ENCODE measurements around the gene ASB15.

ASB15 gene

DNA sequence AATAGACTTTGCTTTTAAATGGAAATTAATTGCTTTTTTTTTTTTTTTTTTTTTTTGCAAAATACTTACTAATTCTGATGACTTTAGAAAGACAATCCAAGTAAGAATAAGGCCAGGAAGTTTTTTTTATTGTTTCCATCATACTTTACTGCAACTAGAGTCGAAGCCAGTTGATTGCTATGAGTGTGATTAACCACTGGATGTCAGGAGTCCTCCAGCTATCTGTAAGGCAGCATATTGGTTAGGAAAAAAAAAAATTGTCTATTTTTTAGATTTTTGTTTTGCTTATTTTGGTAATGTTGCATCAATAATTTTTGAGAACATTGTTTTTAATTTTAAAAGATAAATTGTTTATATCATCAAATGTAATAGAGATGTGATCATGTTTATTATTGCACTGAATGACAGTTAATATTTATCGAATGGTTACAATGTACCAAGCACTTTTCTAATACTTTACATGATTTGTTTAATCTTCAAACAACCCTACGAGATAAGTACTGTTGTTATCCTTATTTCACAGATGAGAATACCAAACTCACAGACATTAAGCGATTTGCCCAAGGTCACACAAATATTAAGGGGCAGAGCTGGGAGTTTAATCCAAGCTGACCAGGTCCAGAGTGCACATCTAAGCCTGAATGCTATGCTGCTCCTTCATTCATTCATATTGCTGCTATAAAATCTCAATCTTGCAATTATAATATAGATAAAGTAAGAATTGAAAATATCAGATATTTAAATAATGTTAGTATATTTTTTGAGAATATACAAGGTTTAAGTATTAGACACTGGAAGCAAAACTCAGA, 34.1 kb downstream of the ASB15 start:
- no peak for DNase-seq (ENCODE audit: low read depth, low spot score)

DNA sequence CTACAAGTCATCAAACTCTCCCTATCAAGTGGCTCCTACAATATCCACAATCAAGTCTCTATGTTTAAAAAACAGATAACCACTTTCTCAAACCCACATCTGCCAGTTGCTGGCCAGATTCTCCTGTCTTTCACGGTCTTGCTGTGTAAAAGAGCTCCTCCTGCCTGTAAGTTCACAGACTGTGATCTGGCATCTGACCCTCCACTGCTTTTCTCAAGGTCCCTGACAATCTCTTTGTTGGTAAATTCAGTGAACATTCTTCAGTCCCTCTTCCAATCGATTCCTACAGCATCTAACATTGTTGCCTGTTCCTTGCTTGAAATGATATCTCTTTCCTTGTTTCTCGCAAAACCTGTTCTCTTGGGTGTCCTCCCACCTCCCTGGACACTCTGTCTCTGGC, 35.6 kb downstream of the ASB15 start:
- DNase-seq (ENCODE audit: low read depth, low spot score) = no peak

DNA sequence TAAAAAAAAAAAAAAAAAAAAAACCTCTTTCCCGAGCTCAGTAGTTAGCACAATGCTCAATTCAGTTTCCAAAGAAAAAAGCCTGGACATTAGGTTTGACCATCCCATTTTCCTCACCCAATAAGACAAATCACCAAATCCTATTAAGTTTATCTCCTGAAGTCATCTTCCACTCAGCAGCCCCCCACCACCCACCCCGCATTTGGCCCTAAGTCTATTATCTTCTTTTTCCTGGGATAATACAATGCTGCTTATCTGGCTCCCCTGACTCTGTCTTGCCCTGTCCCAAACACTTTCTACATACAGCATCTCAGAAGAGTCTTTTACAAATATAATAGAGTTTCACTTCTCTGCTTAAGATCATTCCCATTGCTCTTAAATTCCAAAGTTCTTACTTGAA, 36.3 kb downstream of the ASB15 start:
- DNase-seq (ENCODE audit: low read depth, low spot score) = no peak

DNA sequence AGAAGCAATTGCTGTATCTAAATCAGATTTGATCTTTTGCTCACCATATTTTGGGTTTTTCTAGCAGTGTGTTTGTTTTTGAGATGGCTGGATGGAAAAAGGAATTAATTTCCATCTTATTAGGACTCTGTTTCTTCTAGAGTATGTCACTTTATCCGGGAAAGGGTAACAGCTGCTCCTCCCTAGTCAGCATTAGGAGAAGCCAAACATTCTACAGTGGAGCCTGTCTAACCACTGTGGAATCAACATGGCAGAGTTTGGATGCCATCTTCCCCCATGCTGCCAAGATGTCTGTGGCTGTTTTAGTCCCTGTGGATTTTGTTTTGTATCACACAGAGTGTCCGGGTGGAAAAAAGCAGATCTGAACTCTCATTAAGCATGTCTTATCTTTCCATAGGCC, 38.0 kb downstream of the ASB15 start:
- DNase-seq (ENCODE audit: low read depth, low spot score) = no peak

DNA sequence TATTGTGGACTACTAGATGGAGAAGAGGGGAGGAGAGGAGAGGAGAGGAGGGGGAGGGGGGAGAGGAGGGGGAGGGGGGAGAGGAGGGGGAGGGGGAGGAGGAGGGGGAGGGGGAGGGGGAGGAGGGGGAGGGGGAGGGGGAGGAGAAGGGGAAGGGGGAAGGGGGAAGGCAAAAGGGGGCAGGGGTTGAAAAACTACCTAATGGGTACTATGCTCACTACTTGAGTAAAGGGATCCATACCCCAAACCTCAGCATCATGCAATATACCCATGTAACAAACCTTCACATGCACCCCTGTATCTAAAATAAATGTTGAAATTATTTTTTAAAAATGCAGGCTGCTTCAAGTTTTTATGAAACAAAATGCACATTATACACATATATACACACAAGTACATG, 39.0 kb downstream of the ASB15 start:
- DNase-seq (ENCODE audit: low read depth, low spot score) = no peak

DNA sequence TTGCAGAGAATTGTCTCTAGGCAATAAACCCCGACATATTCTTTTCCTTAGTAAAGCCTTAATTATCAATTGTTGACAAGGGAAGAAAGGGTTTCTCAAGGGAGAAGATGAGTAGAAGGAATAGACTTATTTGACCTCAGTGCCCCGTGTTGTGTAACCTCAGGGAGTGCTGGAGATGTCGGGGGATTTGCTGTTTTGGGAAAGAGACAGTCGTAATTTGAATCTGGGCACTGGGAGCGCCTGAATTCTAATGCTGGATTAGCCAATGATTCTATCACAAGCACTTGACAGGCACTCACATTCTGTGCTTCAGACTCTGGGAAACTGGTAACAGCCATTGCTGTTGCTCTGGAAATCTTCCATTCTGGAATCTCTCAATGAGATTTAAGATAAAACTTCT, 40.3 kb downstream of the ASB15 start:
- DNase-seq (ENCODE audit: low read depth, low spot score) = no peak

DNA sequence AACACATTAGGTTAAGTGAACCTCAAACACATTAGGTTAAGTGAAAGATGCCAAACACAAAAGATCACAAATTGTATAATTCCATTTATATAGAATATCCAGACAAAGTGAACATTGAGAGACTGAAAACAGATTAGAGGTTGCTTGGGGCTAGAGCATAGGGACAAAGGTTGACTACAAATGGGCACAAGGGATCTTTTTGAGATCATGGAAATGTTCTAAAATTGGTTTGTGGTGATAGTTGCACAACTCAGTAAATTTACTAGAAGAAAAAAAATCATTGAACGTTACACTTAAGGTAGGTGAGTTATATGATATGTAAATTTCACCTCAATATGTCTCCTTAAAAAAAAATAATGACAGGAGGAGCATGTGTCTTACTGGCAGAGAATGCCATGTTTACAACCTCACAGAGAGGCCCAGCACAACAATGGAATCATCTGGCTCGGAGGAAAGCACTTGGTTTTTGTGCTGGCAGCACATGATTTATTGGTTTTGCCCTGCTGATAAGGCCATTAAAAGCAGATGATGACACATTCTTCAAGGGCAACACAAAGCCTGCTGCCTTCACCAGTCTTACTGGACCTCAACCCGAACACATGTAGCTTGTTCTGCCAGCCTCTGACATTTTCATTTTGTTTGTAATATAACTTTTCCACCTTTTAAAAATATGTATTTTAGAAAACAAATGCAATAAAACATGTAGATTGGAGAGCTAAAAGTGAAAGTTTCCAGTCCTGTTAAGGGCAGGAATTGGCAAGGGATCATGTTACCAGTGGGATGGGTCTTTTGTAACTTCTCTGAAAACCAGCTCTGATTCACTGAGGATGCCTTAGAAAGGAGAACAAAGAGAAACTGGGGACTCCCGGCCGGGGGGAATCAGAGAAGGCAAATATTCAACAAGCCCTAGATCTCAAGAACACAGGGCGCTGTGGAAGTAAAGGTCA, 42.1 kb downstream of the ASB15 start:
- DNase-seq (ENCODE audit: low read depth, low spot score) = no peak

DNA sequence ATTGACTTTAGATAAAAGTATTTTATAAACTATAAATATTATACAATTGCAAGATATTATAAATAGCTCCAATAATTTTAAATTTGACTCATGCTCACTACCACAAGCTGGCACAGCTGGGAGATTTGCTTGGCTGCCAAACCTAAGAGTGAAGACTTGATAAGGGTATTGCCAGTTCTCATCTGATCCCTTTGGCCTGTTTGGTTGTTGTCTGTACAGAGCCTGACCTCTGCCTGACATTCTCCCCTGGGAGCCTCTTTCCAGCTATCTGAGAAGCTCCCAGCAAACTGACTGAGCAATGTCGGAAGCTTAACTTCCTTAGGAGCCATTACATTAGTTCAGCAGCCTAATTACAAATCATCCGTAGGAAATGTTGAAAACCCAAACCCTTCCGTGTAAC, 43.9 kb downstream of the ASB15 start:
- no peak for DNase-seq (ENCODE audit: low read depth, low spot score)

DNA sequence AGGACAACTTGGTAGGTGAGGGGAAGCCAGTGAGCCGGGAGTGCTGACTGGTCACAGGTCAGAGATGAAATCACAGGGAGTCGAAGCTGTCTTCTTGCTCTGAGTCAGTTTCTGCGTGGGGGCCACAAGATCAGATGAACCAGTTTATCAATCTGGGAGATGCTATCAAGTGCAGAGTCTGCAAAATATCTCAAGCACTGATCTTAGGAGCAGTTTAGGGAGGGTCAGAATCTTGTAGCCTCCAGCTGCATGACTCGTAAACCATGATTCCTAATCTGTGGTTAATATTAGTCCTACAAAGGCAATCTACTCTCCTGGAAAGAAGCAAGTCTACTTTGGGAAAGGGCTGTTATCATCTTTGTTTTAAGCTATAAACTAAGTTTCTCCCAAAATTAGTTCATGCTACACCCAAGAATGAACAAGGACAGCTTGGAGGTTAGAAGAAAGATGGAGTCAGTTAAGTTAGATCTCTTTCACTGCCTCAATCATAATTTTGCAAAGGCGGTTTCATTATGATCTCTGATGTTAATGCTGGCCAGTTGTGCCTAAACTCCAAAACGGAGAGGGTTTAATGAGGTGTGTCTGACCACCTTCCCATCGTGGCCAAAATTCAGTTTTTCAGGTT, 45.6 kb downstream of the ASB15 start:
- no peak for DNase-seq (ENCODE audit: low read depth, low spot score)

DNA sequence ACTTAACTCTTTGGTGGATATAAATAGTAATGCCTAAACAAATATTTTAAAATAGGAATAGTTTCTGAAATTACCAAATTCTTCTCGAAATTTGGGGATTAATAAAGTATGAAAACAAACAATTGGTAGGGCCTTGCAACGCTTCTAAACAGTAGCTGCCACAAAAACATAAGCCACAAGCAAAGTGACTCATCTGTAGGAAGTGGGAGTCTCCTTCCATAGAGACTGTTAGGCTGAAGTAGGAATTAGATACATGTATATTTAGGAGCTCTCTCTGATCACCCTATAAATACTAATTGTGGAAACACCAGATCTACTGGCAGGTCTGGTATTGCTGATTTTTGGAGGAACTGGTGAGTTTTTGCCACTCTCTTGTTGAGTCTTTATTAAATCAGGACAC, 48.3 kb downstream of the ASB15 start:
- no peak for DNase-seq (ENCODE audit: low read depth, low spot score)

DNA sequence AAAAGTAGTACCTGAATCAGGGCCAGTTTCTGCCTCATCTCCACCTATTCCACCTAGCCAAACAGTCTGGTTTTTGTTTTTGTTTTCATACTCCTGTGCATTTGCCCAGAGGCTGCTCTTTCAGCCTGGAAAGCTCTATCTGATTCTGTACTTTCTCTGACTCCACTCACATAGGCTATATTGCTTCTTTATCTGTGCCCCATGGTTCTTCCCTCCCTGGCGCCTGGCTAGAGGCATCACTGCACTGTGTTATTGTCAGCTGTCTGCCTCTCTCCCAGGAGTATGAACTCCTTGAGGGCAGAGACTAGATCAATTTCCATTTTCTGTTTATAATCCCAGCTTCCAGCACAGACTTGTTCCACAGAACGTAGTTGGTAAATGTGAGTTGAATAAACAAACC, 49.0 kb downstream of the ASB15 start:
- DNase-seq (ENCODE audit: low read depth, low spot score) = no peak

DNA sequence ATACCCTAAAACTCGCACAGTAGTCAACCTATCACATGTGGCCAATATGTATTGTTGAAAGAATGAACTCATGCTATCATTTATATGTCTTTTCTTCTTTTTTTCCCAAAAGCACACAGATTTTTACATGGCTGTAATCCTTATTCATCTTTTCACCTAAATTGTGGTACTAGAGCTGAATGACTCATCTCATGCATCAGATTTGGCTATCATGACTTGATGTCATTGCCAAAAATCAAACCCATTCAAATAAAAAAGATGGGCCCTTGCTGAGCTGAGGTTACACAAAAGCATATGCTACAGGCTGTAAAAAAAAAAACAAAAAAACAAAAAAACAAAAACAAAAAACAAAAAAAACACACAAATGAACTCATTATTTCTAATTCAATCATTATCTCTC, 50.8 kb downstream of the ASB15 start:
- no peak for DNase-seq (ENCODE audit: low read depth, low spot score)

DNA sequence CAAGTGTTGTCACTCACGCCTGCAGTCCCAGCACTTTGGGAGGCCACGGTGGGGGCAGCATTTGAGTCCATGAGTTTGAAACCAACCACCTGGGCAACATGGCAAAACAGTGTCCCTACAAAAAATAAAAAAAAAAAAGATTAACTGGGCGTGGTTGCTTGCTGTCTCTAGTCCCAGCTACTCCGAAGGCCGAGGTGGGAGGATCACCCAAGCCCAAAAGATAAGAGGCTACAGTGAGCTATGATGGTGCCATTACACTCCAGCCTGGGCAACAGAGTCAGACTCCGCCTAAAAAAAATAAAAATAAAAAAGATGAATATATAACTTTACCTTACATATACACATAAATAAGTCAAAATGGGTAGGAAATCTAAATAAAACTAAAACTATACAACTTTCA, 51.5 kb downstream of the ASB15 start:
- DNase-seq (ENCODE audit: low read depth, low spot score) = no peak

DNA sequence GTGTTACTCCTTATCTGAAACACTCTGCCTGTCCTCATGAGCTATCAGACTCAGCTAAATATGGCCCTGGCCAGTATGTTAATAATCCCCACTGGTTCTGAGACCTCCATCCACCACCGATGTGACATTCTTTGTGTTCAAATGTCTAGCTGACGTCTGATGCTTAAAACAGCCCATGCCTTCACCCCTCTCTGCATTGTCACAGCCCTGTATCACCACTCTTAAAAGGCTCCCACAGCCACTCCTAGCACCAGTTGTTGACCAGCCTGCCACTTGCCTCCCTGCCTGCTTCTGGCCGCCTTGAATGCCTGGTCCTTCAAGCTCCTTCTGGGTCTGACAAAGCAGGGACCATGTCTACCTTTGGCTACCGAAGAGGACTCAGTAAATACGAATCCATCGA, 54.0 kb downstream of the ASB15 start, which contains the start of gene LMOD2:
Gene LMOD2 (plus strand): TSS at position 253 of the 400 bp plus-strand sequence. CDS start 98 bp downstream, at position 351.
- DNase-seq (ENCODE audit: low read depth, low spot score) = no peak

DNA sequence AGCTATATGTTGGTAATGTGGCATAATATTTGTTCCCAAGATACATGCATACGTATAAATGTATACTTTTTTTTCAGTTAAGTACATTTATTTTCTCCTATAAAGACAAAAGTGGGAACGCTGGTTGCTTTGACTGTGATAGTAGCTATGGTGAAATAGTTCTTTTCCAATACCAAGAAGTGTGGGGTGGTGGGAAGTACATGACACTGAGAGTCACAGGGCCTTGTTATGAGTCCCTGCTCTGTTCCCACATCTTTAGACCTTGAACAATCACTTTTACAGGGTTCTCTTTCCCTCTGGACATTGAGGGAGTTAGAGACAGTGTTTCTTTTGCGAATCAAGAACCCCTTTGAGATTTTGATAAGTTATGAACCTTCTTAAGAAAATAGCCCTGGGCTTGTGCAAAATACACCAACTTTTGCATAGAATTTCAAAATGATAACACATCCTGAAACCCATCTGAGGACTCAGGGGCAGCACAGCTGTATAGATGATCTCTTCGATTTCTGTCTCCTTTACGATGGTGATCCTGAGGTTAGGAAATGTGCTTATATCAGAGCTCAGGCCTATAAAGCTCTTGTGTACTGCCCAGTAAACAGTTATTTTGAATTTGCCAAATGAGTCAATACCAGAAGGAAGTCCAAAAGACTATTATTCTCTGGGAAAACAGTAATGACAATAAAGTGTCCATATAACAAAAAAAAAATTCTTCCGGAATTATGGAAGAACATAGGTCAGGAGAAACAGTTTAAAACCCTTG, 55.1 kb downstream of the ASB15 start:
- DNase-seq (ENCODE audit: low read depth, low spot score) = no peak

DNA sequence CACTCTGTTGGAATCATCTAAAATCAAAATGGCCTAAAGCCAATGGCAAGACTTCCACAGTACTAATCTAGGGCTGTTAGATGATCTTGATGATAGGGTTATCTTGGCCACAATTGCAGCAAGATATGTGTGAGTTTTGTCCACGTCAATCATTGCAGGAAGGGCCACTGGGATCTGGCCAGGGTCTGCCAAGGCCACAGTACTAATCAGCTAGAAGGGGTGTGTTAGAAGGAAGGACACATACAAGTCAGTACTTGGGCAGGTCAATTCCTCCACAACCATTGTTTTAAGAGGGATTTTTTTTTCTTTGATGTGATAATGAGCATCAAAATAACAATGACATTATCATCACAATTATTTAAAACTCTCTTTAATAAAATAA, 55.7 kb downstream of the ASB15 start:
- no peak for DNase-seq (ENCODE audit: low read depth, low spot score)

DNA sequence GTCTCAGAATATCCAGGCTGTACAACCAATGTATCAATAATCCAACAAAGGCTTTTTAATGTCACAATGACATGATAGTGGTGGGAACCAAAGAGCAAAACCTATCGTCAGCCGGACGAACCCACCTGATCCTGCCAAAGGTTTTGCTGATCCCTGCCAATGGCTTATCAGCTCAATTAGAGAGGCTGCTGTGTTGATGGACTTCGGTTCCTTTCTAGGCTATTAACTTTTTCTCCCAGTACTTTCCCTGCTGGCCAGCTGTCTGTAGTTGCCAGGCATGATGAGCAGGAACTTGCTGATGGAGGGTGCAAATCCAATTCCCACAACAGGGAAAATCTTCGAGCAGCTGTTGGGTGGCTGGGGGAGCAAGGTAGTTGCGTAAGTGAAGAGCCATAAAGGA, 56.4 kb downstream of the ASB15 start:
- no peak for DNase-seq (ENCODE audit: low read depth, low spot score)

DNA sequence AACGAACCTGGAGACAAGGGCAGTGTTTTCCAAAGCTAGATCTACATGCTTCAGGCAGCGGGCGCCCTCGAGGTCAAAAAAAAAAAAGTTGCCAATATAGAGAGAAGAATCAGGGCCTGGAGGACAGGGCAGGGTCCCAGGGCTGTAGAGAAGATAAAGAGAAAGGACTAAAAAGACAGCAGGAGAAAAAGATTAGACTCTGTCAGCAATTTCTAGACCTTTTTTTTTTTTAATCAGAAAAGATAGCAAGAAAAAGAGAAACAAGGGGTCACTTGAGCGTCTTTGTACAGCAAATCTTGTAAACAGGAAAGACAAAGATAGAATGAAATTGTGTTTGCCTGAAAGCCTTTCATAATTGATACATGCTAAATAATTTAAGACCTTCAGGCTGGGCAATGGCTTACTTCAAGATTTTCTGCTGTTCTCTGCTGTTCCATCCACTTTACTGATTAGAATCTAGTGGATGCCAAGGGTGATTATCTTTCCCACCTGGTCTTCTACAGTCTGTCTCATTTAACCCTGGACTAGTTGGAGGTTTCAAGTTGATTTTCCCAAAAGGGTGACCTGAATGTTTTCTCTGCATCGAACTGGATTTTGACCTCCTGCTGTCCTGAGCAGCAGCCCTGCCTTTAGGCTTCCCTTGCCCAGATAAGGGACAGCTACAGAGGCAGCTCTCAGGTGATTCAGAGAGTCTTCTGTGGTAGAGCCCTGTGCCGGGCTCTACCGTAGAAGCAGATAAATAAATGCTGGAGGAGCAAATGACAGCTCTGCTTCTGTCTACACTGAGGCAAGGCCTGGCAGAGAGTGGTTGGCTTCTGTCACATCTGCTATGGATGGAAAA, 59.1 kb downstream of the ASB15 start:
- DNase-seq (ENCODE audit: low read depth, low spot score) = no peak

DNA sequence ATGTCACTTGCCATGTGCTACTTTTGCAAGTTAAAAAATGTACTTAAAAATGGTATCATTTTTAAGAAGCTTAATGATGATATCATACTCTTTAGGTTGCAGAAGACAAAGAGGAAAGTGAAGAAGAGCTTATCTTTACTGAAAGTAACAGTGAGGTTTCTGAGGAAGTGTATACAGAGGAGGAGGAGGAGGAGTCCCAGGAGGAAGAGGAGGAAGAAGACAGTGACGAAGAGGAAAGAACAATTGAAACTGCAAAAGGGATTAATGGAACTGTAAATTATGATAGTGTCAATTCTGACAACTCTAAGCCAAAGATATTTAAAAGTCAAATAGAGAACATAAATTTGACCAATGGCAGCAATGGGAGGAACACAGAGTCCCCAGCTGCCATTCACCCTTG, 60.1 kb downstream of the ASB15 start:
- no peak for DNase-seq (ENCODE audit: low read depth, low spot score)

DNA sequence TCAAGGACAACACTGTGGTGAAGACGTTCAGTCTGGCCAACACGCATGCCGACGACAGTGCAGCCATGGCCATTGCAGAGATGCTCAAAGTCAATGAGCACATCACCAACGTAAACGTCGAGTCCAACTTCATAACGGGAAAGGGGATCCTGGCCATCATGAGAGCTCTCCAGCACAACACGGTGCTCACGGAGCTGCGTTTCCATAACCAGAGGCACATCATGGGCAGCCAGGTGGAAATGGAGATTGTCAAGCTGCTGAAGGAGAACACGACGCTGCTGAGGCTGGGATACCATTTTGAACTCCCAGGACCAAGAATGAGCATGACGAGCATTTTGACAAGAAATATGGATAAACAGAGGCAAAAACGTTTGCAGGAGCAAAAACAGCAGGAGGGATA, 60.7 kb downstream of the ASB15 start:
- DNase-seq (ENCODE audit: low read depth, low spot score) = no peak

DNA sequence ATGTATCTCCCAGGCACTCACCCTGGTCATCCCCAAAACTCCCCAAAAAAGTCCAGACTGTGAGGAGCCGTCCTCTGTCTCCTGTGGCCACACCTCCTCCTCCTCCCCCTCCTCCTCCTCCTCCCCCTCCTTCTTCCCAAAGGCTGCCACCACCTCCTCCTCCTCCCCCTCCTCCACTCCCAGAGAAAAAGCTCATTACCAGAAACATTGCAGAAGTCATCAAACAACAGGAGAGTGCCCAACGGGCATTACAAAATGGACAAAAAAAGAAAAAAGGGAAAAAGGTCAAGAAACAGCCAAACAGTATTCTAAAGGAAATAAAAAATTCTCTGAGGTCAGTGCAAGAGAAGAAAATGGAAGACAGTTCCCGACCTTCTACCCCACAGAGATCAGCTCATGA, 61.1 kb downstream of the ASB15 start:
- DNase-seq (ENCODE audit: low read depth, low spot score) = no peak

Measured in activated naive CD8-positive, alpha-beta T cell treated with anti-CD3 and anti-CD28 coated beads, Interleukin-2, amount 50 U/mL, for 16 hours (primary cell).